Keratinocyte (primary cell): Measurements from ENCODE around the gene SHANK1. TPM values are rescaled to one million over a fixed set of nuclear protein-coding genes. Genes with fewer than 3 reads are reported as not detected.

Experiments
- DNase-seq: peaks from one replicate; pipeline ENCODE4 v3.0.0-alpha.2; 2011; ENCODE audit warnings: low read depth, missing footprints, low spot score
- FAIRE-seq: peaks from 2 replicates; lab custom pipeline; 2011; peaks lifted over from hg19 to GRCh38; lab: Jason Lieb, UNC
- H2AFZ ChIP-seq: 2 replicates; pipeline ENCODE4 v1.6.0; 2012; ENCODE audit warnings: low read length, control low read depth, inconsistent platforms; ENCODE audit not compliant: control insufficient read depth
- H3K27ac ChIP-seq: 2 replicates; pipeline ENCODE4 v1.5.1; 2011; ENCODE audit warnings: low read length; ENCODE audit not compliant: control insufficient read depth, insufficient read depth
- H3K27me3 ChIP-seq: 3 replicates; pipeline ENCODE4 v1.6.0; 2011; ENCODE audit warnings: low read length; ENCODE audit not compliant: control insufficient read depth, insufficient read depth; ENCODE audit errors: extremely low read depth
- H3K36me3 ChIP-seq, 2 experiments: 2 replicates in 1 of 2; 3 replicates in 1 of 2; pipeline ENCODE4 v1.5.1; 2011; ENCODE audit warnings: low read length in 2 of 2, mild to moderate bottlenecking in 1 of 2; ENCODE audit not compliant: control insufficient read depth in 2 of 2, insufficient read depth in 2 of 2; ENCODE audit errors: extremely low read depth in 1 of 2
- H3K4me1 ChIP-seq: 3 replicates; pipeline ENCODE4 v1.5.1; 2011; ENCODE audit warnings: low read length; ENCODE audit not compliant: control insufficient read depth, insufficient read depth; ENCODE audit errors: extremely low read depth
- H3K4me2 ChIP-seq: 3 replicates; pipeline ENCODE4 v1.6.0; 2011; ENCODE audit warnings: low read depth, low read length; ENCODE audit not compliant: control insufficient read depth, insufficient read depth; ENCODE audit errors: extremely low read depth
- H3K4me3 ChIP-seq, 3 experiments: fragments of 200-600 bp in 1 of 3; sonication (generic) in 1 of 3; 2 replicates in 2 of 3; 3 replicates in 1 of 3; pipeline ENCODE4 v1.5.1; 2011 to 2016; ENCODE audit warnings: low read length in 3 of 3, mild to moderate bottlenecking in 3 of 3, control low read depth in 2 of 3, inconsistent platforms in 1 of 3, low read depth in 1 of 3, mixed read lengths in 1 of 3, mixed run types in 1 of 3, moderate library complexity in 1 of 3; ENCODE audit not compliant: control insufficient read depth in 2 of 3, insufficient read depth in 2 of 3; ENCODE audit errors: extremely low read depth in 1 of 3
- H3K79me2 ChIP-seq: 2 replicates; pipeline ENCODE4 v1.6.0; 2012; ENCODE audit warnings: low read length; ENCODE audit not compliant: control insufficient read depth, insufficient read depth
- H3K9ac ChIP-seq: 3 replicates; pipeline ENCODE4 v1.6.0; 2011; ENCODE audit warnings: low read length; ENCODE audit not compliant: control insufficient read depth, insufficient read depth; ENCODE audit errors: extremely low read depth
- H3K9me1 ChIP-seq: 3 replicates; pipeline ENCODE4 v1.6.0; 2011; ENCODE audit warnings: low read length; ENCODE audit not compliant: control insufficient read depth, insufficient read depth; ENCODE audit errors: extremely low read depth
- H3K9me3 ChIP-seq: 2 replicates; pipeline ENCODE4 v1.5.1; 2012; ENCODE audit warnings: low read depth, low read length; ENCODE audit not compliant: control insufficient read depth
- H4K20me1 ChIP-seq: 3 replicates; pipeline ENCODE4 v1.6.0; 2011; ENCODE audit warnings: low read length; ENCODE audit not compliant: control insufficient read depth, insufficient read depth; ENCODE audit errors: extremely low read depth
- CTCF ChIP-seq, 3 experiments: IDR thresholded peaks in 1 of 3; conservative IDR thresholded peaks in 1 of 3; optimal IDR thresholded peaks in 1 of 3; 2 replicates in 2 of 3; 3 replicates in 1 of 3; pipeline versions ENCODE3 to v1.5.1; 2011; ENCODE audit warnings: low read length in 3 of 3, mild to moderate bottlenecking in 3 of 3, moderate library complexity in 2 of 3, control low read depth in 1 of 3, inconsistent platforms in 1 of 3; ENCODE audit not compliant: insufficient read depth in 2 of 3; ENCODE audit errors: extremely low read depth in 1 of 3
- EZH2 ChIP-seq: IDR thresholded peaks from one replicate; pipeline ENCODE4 v1.6.1; 2012; ENCODE audit warnings: inconsistent platforms, mild to moderate bottlenecking, low read length, moderate library complexity
- dilution Hi-C: fragments of 300-500 bp; cut with MboI; formaldehyde crosslinking; loops from one replicate; pipeline ENCODE4 v1.7.0; 2020; ENCODE audit warnings: low sequenced_read_pairs; ENCODE audit not compliant: extremely low pct_ligation_motif_present
- polyA plus RNA-seq, 5 experiments: library from polyadenylated mRNA; depleted of rRNA in 3 of 5; stranded (reverse) in 3 of 5; stranded (forward) in 1 of 5; unstranded in 1 of 5; fragments of >200 nt; gene quantifications; 1 replicate in 1 of 5; 2 replicates in 3 of 5; 3 replicates in 1 of 5; pipeline versions ENCODE4 v1.2.1 to v1.2.3, GENCODE V29; 2011 to 2012; ENCODE audit warnings: missing spikeins in 2 of 5, low read depth in 1 of 5, low replicate concordance in 1 of 5

The SHANK1 gene
- polyA plus RNA-seq, 1 donor (not counting 4 experiments of a cell fraction or from before 2014, with no cell fraction given) = 0.51 TPM

GRCh38 chr19:50636317-50637085, 83.1 kb downstream of the SHANK1 start:
- peaks cover 9% of the 10 kb centered on the region for H3K9me3 ChIP-seq
- no peaks in the 10 kb centered on the region for H3K9me1 ChIP-seq
- no peaks in the 10 kb centered on the region for H3K36me3 ChIP-seq
- no peak overlapping the region for H2AFZ ChIP-seq
- H3K79me2 ChIP-seq = no peaks in the 10 kb centered on the region
- no peak overlapping the region for H3K9ac ChIP-seq
- no peak for FAIRE-seq
- dilution Hi-C loops = no loop called here
- TF ChIP-seq CTCF (optimal IDR thresholded peaks at IDR 0.05 in 1 of 3, IDR thresholded peaks at IDR 0.05 in 1 of 3, conservative IDR thresholded peaks at IDR 0.05 in 1 of 3; ENCODE audit: extremely low read depth in 1 of 3, insufficient read depth in 2 of 3, low read length in 3 of 3) (no peak), EZH2 (no peak)
- H3K4me3 ChIP-seq = no peak overlapping the region
- no peak overlapping the region for H3K4me2 ChIP-seq
- H3K27me3 ChIP-seq = peaks cover 37% of the 10 kb centered on the region
- no peaks in the 10 kb centered on the region for H3K4me1 ChIP-seq
- no peak for DNase-seq
- H4K20me1 ChIP-seq = no peaks in the 10 kb centered on the region
- no peak overlapping the region for H3K27ac ChIP-seq

- H3K79me2 ChIP-seq = no peaks in the 10 kb centered on the region
- no peak overlapping the region for H2AFZ ChIP-seq
- no peak overlapping the region for H3K27ac ChIP-seq
- peaks cover 19% of the 10 kb centered on the region for H3K27me3 ChIP-seq
- no peak overlapping the region for H3K4me3 ChIP-seq
- no peak for FAIRE-seq
- no peaks in the 10 kb centered on the region for H4K20me1 ChIP-seq
- no peak overlapping the region for H3K4me2 ChIP-seq
- peaks cover 9% of the 10 kb centered on the region for H3K9me3 ChIP-seq
- H3K4me1 ChIP-seq = no peaks in the 10 kb centered on the region
- H3K9me1 ChIP-seq = no peaks in the 10 kb centered on the region
- TF ChIP-seq CTCF (optimal IDR thresholded peaks at IDR 0.05 in 1 of 3, IDR thresholded peaks at IDR 0.05 in 1 of 3, conservative IDR thresholded peaks at IDR 0.05 in 1 of 3; ENCODE audit: extremely low read depth in 1 of 3, insufficient read depth in 2 of 3, low read length in 3 of 3) (no peak), EZH2 (no peak)
- dilution Hi-C loops = no loop called here
- no peaks in the 10 kb centered on the region for H3K36me3 ChIP-seq
- H3K9ac ChIP-seq = no peak overlapping the region
- DNase-seq = no peak
Observed at GRCh38 chr19:50633973-50634372, 85.6 kb downstream of the SHANK1 start.
